Bladder microvascular endothelial cell (primary cell): Measurements from ENCODE around the gene UNKL. TPM values are rescaled to one million over a fixed set of nuclear protein-coding genes. Genes with fewer than 3 reads are reported as not detected.

Experiments used
- total RNA-seq: library from RNA; depleted of rRNA; stranded (reverse); fragments of >200 nt; gene quantifications from 2 replicates; pipeline ENCODE4 v1.2.3, GENCODE V29; 2014

Gene UNKL
- 5.7 and 13.5 TPM in 2 replicates for total RNA-seq

DNA sequence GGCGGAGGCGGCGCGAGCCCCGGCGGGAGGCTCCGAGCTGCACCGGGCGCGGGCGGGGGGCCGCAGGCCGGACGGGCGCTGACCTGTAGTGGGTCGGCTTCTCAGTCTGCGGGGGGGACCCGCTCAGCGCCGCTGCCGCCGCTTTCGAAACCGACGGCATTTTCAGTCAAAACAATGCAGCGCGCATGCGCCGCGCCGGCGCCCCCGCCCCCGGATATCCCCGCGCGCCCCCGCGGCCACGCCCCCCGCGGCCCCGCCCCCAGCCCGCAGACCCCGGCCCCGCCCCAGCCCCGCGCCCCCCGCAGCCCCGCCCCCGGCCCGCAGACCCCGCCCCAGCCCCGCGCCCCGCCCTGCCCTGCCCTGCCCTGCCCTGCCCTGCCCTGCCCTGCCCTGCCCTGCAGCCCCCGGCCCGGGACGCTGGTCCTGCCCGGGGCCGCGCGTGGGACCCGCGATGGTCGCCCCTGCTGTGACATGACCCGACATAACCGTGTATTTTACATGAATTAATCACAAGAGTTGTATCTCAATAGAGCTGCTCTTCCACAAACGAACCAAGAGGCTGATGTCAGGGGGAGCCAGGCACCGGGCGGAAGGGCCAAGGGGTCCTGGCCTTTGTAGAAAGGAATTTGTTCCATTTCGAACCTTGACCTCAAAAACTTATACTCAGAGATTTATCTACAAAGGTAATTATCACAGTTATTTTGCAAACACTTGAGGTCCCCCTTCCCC, at the start of gene UNKL:
Gene UNKL (minus strand): TSS at position 173 of the 729 bp plus-strand sequence. CDS start 13 bp downstream, at position 160.

GRCh38 chr16:1443980-1444729, 29.7 kb upstream of the UNKL start, which contains the start of gene CCDC154:
TSS of gene CCDC154 (minus strand) at chr16:1444556. CDS start at chr16:1444322, 234 bp downstream.

GRCh38 chr16:1430759-1431496, 16.4 kb upstream of the UNKL start, which contains the start of gene PERCC1:
TSS of gene PERCC1 (plus strand) at chr16:1431078. CDS start at chr16:1432594, 1,516 bp downstream.

DNA sequence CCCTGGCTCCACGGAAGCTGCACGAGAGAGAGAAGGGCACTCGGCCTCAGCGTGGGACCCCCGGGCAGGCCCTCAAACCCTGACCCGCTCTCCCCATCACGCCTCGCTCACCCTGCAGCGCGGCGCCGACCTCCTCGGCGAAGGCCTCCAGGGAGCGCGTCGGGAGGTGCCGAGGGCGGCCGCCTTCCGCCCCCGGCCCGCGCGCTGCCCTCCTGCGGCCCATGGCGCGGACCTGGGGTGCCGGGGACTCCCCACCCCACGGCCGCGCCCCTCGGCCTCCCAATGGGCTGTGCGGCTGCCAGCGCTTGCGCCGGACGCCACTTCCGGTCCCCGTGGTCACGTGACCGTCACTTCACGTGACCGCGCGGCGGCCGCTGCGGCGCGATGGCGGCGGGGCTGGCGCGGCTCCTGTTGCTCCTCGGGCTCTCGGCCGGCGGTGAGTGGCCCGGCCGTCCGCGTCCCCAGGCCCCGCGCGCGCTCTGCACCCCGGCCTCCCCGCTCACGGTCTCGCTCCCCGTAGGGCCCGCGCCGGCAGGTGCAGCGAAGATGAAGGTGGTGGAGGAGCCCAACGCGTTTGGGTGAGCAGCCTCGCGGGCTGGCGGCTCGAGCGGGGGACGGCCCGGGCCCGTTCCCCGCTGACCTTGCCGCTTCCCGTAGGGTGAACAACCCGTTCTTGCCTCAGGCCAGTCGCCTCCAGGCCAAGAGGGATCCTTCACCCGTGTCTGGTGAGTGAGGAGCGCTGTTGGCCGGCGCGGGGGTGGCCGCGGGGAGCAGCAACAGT, 62.7 kb downstream of the UNKL start, which contains the start of the genes GNPTG and TSR3:
Gene GNPTG (plus strand): TSS at position 350 of the 781 bp plus-strand sequence. CDS start 35 bp downstream, at position 385.
Gene TSR3 (minus strand): TSS at position 297 of the 781 bp plus-strand sequence. CDS start 74 bp downstream, at position 223.

GRCh38 chr16:1333149-1333812, 81.2 kb downstream of the UNKL start, which contains the start of gene BAIAP3:
TSS of gene BAIAP3 (plus strand) at chr16:1333645. CDS start at chr16:1338550, 4,905 bp downstream.

Other genes with a start within 250 kb of the UNKL start
- not detected in 2 replicates for gene TPSG1, start 189.4 kb downstream of the UNKL start, total RNA-seq
- not detected in 2 replicates for gene TPSB2, start 184.5 kb downstream of the UNKL start, total RNA-seq
- gene TPSAB1, start 174.0 kb downstream of the UNKL start, total RNA-seq = not detected in 2 replicates
- not detected in 2 replicates for gene TPSD1, start 158.6 kb downstream of the UNKL start, total RNA-seq
- gene UBE2I, start 105.1 kb downstream of the UNKL start, total RNA-seq = 33.7 and 65.7 TPM in 2 replicates
- gene BAIAP3, start 81.1 kb downstream of the UNKL start, total RNA-seq = 1.0 and 3.7 TPM in 2 replicates
- gene TSR3, start 62.8 kb downstream of the UNKL start, total RNA-seq = 50.3 and 52.1 TPM in 2 replicates
- gene GNPTG, start 62.8 kb downstream of the UNKL start, total RNA-seq = 27.7 and 54.7 TPM in 2 replicates
- gene UQCC4, start 6.0 kb upstream of the UNKL start, total RNA-seq = 16.4 and 20.7 TPM in 2 replicates
- not detected in 2 replicates for gene PERCC1, start 16.4 kb upstream of the UNKL start, total RNA-seq
- gene CCDC154, start 29.9 kb upstream of the UNKL start, total RNA-seq = under 0.01 and 0.25 TPM in 2 replicates
- gene CLCN7, start 60.3 kb upstream of the UNKL start, total RNA-seq = 44.7 and 105 TPM in 2 replicates
- gene PTX4, start 74.2 kb upstream of the UNKL start, total RNA-seq = 0.13 and 0.16 TPM in 2 replicates
- 15.2 and 20.0 TPM in 2 replicates for gene TELO2, start 78.7 kb upstream of the UNKL start, total RNA-seq
- gene TMEM204, start 119.0 kb upstream of the UNKL start, total RNA-seq = 57.5 and 67.7 TPM in 2 replicates
- 11.5 and 22.9 TPM in 2 replicates for gene IFT140, start 197.4 kb upstream of the UNKL start, total RNA-seq
- 6.0 and 15.6 TPM in 2 replicates for gene CRAMP1, start 197.7 kb upstream of the UNKL start, total RNA-seq